Esophagus (tissue), 2 donors: ENCODE data around the gene ARF5. TPM values are rescaled to one million over a fixed set of nuclear protein-coding genes. Genes with fewer than 3 reads are reported as not detected.

Source experiments
- H3K27ac ChIP-seq, 2 donors: one replicate each; pipeline ENCODE4 v1.5.1; 2013; ENCODE audit warnings: low read depth in 2 of 2, mild to moderate bottlenecking in 2 of 2, inconsistent platforms in 1 of 2, low read length in 1 of 2, moderate library complexity in 1 of 2
- H3K27me3 ChIP-seq, 2 donors: one replicate each; pipeline ENCODE4 v1.6.1; 2013; ENCODE audit warnings: low read length in 2 of 2, control low read depth in 1 of 2, mild to moderate bottlenecking in 1 of 2; ENCODE audit not compliant: insufficient read depth in 2 of 2, control insufficient read depth in 1 of 2
- H3K36me3 ChIP-seq, 2 donors: one replicate each; pipeline ENCODE4 v1.6.1; 2013; ENCODE audit warnings: low read length in 1 of 2; ENCODE audit not compliant: control insufficient read depth in 2 of 2, insufficient read depth in 2 of 2
- H3K4me1 ChIP-seq, 2 donors: one replicate each; pipeline ENCODE4 v1.6.1; 2013; ENCODE audit warnings: low read length in 1 of 2; ENCODE audit not compliant: control insufficient read depth in 2 of 2, insufficient read depth in 2 of 2
- H3K4me3 ChIP-seq, 2 donors: one replicate each; pipeline ENCODE4 v1.5.1; 2013; ENCODE audit warnings: low read length in 2 of 2, mild to moderate bottlenecking in 2 of 2, low read depth in 1 of 2, moderate library complexity in 1 of 2
- H3K9me3 ChIP-seq, 2 donors: one replicate each; pipeline ENCODE4 v1.6.1; 2013; ENCODE audit warnings: mild to moderate bottlenecking in 2 of 2, low read depth in 1 of 2, low read length in 1 of 2, moderate library complexity in 1 of 2; ENCODE audit not compliant: control insufficient read depth in 2 of 2, insufficient read depth in 1 of 2
- WGBS, 2 donors: extraction: QIAGEN DNeasy Blood & Tissue Kit; methylation state at CpG; one replicate each; pipeline ENCODE4 v1.1.7; 2013; 5-methylcytosine and 5-hydroxymethylcytosine counted together
- polyA plus RNA-seq, 2 donors: library from polyadenylated mRNA; stranded (reverse); fragments of 200-250 nt; gene quantifications; one replicate each; pipeline ENCODE4 v1.2.3, GENCODE V29; 2013
- donor health status: healthy with polysubstance abuse.
- donor health status: Bipolar disorder and iron deficiency.

ARF5 gene
- polyA plus RNA-seq, 2 donors, result 230 to 235 TPM

DNA sequence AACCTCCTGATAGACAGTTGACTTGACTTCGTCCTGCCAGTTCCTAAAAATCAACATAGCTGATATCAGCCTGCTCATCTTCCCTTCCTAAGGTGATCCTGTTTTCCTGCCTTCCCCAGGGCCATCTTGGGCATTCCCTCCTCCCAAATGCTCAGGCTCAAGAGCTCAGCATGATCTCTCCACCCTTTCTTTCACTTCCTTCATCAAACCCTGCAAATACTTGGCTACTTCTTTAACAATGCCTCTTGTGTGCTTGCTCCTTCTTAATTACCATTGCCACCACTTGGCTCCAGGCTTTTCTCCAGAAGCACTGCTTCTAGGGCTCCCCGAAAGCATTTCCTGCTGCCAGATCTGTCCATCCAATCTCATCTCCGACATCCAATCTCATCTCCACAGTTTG, 12.7 kb downstream of the ARF5 start:
- Histone ChIP-seq H3K27ac (no peak overlapping the region), H3K9me3 (no peaks in the 10 kb centered on the region), H3K27me3 (no peaks in the 10 kb centered on the region), H3K4me3 (no peak overlapping the region), H3K36me3 (no peaks in the 10 kb centered on the region), H3K4me1 (no peaks in the 10 kb centered on the region)
- 82 to 83% methylated on average over 3 of the region's 3 CpGs for WGBS, 2 donors

GRCh38 chr7:127608446-127608845, 20.2 kb downstream of the ARF5 start:
- WGBS, 2 donors, result 83 to 87% methylated on average over 6 of the region's 6 CpGs
- no peak overlapping the region for H3K4me3 ChIP-seq
- no peaks in the 10 kb centered on the region for H3K4me1 ChIP-seq
- H3K27me3 ChIP-seq, result no peaks in the 10 kb centered on the region
- peaks cover 0 to 16% of the 10 kb centered on the region in 2 donors for H3K9me3 ChIP-seq
- H3K27ac ChIP-seq, result no peak overlapping the region
- H3K36me3 ChIP-seq, result no peaks in the 10 kb centered on the region

GRCh38 chr7:127609297-127609696, 21.1 kb downstream of the ARF5 start:
- peaks cover 0 to 16% of the 10 kb centered on the region in 2 donors for H3K9me3 ChIP-seq
- no peaks in the 10 kb centered on the region for H3K36me3 ChIP-seq
- H3K27ac ChIP-seq, result no peak overlapping the region
- H3K4me1 ChIP-seq, result no peaks in the 10 kb centered on the region
- WGBS, 2 donors, result 86 to 88% methylated on average over 6 of the region's 6 CpGs
- no peaks in the 10 kb centered on the region for H3K27me3 ChIP-seq
- no peak overlapping the region for H3K4me3 ChIP-seq

GRCh38 chr7:127612263-127612662, 24.1 kb downstream of the ARF5 start:
- Histone ChIP-seq H3K4me3 (no peak overlapping the region), H3K9me3 (peaks cover 0 to 16% of the 10 kb centered on the region in 2 donors), H3K4me1 (no peaks in the 10 kb centered on the region), H3K27me3 (peaks cover 0 to 3% of the 10 kb centered on the region in 2 donors), H3K27ac (no peak overlapping the region), H3K36me3 (no peaks in the 10 kb centered on the region)
- 87 to 91% methylated on average over 1 of the region's 1 CpG for WGBS, 2 donors

- 91 to 92% methylated on average over 5 of the region's 5 CpGs for WGBS, 2 donors
- no peak overlapping the region for H3K27ac ChIP-seq
Observed at GRCh38 chr7:127616724-127617123, 28.5 kb downstream of the ARF5 start.

GRCh38 chr7:127618042-127618441, 29.8 kb downstream of the ARF5 start, which contains the start of gene PAX4:
PAX4 (minus strand) TSS chr7:127618142; CDS start chr7:127615928, 2,214 bp downstream.
- H3K4me1 ChIP-seq, result no peaks in the 10 kb centered on the region
- 48 to 51% methylated on average over 2 of the region's 2 CpGs for WGBS, 2 donors
- H3K9me3 ChIP-seq, result no peaks in the 10 kb centered on the region
- no peak within 1 kb of the TSS for H3K27ac ChIP-seq
- no peak within 1 kb of the TSS for H3K4me3 ChIP-seq
- H3K27me3 ChIP-seq, result peaks cover 7 to 9% of the 10 kb centered on the region in 2 donors
- H3K36me3 ChIP-seq, result no peaks in the 10 kb centered on the region

More at GRCh38 chr7:127616724-127617123, 28.5 kb downstream of the ARF5 start:
- Histone ChIP-seq H3K9me3 (no peaks in the 10 kb centered on the region), H3K36me3 (no peaks in the 10 kb centered on the region), H3K27me3 (peaks cover 7 to 9% of the 10 kb centered on the region in 2 donors), H3K4me3 (no peak overlapping the region), H3K4me1 (no peaks in the 10 kb centered on the region)

DNA sequence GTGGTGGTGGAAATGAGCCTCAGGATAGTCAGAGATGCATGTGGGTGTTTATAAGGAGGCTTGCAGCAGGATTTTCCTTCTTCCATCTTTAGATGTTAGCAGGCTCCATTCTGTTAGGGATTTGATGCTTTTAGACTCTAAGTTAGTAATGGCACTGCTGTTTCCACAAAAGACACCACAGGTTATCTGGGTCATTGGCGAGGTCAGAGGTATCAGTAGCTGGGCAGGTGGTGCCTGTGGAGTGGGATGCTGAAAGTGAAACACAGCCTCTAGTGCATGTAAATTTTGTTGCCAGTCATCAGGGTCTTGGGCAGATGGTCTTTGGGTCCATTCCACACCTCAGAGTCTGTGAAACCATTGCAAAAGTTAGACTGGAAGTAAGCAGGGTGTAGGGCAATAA, 30.6 kb downstream of the ARF5 start:
- H3K4me3 ChIP-seq, result no peak overlapping the region
- 52 to 72% methylated on average over 1 of the region's 1 CpG for WGBS, 2 donors
- peaks cover 7 to 9% of the 10 kb centered on the region in 2 donors for H3K27me3 ChIP-seq
- no peaks in the 10 kb centered on the region for H3K4me1 ChIP-seq
- no peaks in the 10 kb centered on the region for H3K36me3 ChIP-seq
- H3K9me3 ChIP-seq, result no peaks in the 10 kb centered on the region
- no peak overlapping the region for H3K27ac ChIP-seq

DNA sequence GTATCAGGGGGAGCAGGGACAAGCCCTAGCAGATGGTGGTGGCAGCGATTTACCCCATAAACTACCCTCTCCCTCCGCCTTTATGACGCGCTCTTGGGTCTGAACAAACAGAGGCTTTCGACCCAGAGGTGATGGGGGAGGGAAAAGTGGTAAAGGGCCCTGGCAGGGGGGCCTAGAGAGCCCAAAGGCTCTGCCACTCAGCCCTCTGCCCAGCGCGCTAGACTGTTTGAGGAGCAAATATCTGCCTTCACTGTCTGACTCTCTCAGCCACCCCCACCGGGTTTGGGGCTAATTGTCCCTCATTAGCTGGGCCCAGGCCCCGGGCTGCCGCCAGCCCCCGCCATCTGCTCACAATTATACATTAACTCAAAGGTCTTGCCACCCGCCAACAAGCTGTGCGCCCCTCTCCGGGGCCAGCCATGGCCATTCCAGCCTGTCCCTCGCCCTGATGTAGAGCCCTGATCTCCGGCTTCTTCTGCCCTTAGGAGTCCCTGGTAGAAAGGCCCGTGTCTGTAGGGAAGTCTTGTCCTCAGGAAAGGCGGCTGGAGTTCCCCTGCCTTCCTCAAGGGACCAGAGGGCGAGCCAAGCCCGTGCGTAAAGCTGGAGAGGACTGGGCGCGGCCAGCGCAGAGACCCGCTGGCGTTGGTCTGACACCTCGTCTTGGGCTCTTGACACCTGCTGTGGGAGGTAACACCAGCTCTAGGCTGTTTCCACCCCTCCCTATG, 31.6 kb downstream of the ARF5 start:
- no peaks in the 10 kb centered on the region for H3K9me3 ChIP-seq
- no peak overlapping the region for H3K4me3 ChIP-seq
- H3K4me1 ChIP-seq, result no peaks in the 10 kb centered on the region
- H3K27ac ChIP-seq, result no peak overlapping the region
- H3K27me3 ChIP-seq, result peaks cover 4 to 9% of the 10 kb centered on the region in 2 donors
- 7 to 11% methylated on average over 27 of the region's 27 CpGs for WGBS, 2 donors
- H3K36me3 ChIP-seq, result no peaks in the 10 kb centered on the region

- Histone ChIP-seq H3K4me3 (no peak overlapping the region), H3K4me1 (no peaks in the 10 kb centered on the region), H3K36me3 (no peaks in the 10 kb centered on the region), H3K9me3 (no peaks in the 10 kb centered on the region), H3K27ac (no peak overlapping the region), H3K27me3 (peaks cover 3 to 9% of the 10 kb centered on the region in 2 donors)
- WGBS, 2 donors, result 4% methylated on average over 23 to 24 of the region's 24 CpGs
Observed at GRCh38 chr7:127620406-127621233, 32.4 kb downstream of the ARF5 start.
